BLaER1 treated with 17β-estradiol and CSF1 and Interleukin-3, amounts not matched to agents 10 nM and 100 nM (cell line): ENCODE data around the gene AGPAT4.
"Not testable (repeated sequence)": the region's sequence is repeated elsewhere in the genome, so short reads cannot be mapped to it uniquely, and the experiment has no call there.

Experiments used
- H3K27ac ChIP-seq, 11 experiments: shearing (Covaris generic); formaldehyde crosslinking; 2 replicates each; pipeline ENCODE4 v1.8.1; 2022
- H3K27me3 ChIP-seq, 11 experiments: shearing (Covaris generic); formaldehyde crosslinking; 2 replicates each; pipeline ENCODE4 v1.8.1; 2022
- H3K36me3 ChIP-seq, 11 experiments: shearing (Covaris generic); formaldehyde crosslinking; 2 replicates each; pipeline ENCODE4 v1.8.1; 2022
- H3K4me1 ChIP-seq, 10 experiments: shearing (Covaris generic); formaldehyde crosslinking; 2 replicates each; pipeline ENCODE4 v1.8.1; 2022
- H3K4me2 ChIP-seq, 11 experiments: shearing (Covaris generic); formaldehyde crosslinking; 2 replicates each; pipeline ENCODE4 v1.8.1; 2022
- H3K4me3 ChIP-seq, 10 experiments: shearing (Covaris generic); formaldehyde crosslinking; 2 replicates each; pipeline ENCODE4 v1.8.1; 2022
- H3K9ac ChIP-seq, 11 experiments: shearing (Covaris generic); formaldehyde crosslinking; 2 replicates each; pipeline ENCODE4 v1.8.1; 2022
- H3K9me3 ChIP-seq, 11 experiments: shearing (Covaris generic); formaldehyde crosslinking; replicated peaks in 1 of 11; 2 replicates each; pipeline ENCODE4 v1.8.1; 2022
- H4K20me1 ChIP-seq, 11 experiments: shearing (Covaris generic); formaldehyde crosslinking; 2 replicates each; pipeline ENCODE4 v1.8.1; 2022
- Cebpa-rat ChIP-seq, 11 experiments: shearing (Covaris generic); IDR thresholded peaks; 2 replicates each; pipeline ENCODE4 v1.8.1; 2022

Gene AGPAT4

DNA sequence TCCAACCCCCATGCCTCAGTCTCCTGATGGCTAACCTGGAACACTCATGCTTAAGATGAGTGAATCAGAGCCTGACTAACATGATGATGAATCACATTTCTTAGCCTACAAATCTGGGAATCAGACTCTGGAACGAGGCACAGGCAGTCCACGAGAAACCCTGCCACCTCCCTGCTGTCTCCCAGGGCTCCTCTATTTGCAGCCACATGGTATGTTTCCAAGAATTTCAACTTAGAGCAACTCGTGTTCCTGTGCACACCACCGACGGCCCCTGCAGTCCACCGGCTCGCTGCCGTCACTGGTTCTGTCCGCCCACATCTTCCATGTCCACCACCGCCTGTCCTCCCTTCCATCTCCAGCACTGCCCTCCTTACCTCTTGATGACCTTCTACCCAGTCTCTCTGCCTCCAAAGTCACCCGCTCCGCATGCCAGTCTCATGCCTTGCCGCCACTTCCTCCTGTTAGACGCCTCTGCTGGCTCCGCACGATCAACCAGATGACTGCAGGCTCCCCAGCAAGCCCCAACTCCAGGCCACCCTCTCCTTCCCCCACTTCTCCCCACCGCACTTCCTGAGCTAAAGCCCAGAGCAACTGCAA, 87.6 kb downstream of the AGPAT4 start:
- Histone ChIP-seq H3K9me3 (peaks cover 0 to 2% (median 0%) of the 10 kb centered on the region in 11 experiments; a peak in 2 of 22 replicates), H3K4me1 (peaks cover 9 to 24% (median 20%) of the 10 kb centered on the region in 10 experiments), H3K27me3 (no peaks in the 10 kb centered on the region), H3K36me3 (peaks cover 0 to 22% (median 0%) of the 10 kb centered on the region in 11 experiments; a peak in 6 of 22 replicates), H3K9ac (no peak overlapping the region), H3K4me3 (no peak overlapping the region), H3K27ac (no peak overlapping the region), H4K20me1 (no peaks in the 10 kb centered on the region; a peak in 2 of 22 replicates), H3K4me2 (no peak overlapping the region)
- no peak for TF ChIP-seq Cebpa-rat (IDR thresholded peaks at IDR 0.05)

GRCh38 chr6:161181121-161181520, 92.7 kb downstream of the AGPAT4 start:
- Histone ChIP-seq H4K20me1 (no peaks in the 10 kb centered on the region; a peak in 3 of 22 replicates), H3K4me2 (peak overlapping the region in 10 of 11 experiments; percentile 32 to 83 (median 73); a peak in 20 of 22 replicates)

DNA sequence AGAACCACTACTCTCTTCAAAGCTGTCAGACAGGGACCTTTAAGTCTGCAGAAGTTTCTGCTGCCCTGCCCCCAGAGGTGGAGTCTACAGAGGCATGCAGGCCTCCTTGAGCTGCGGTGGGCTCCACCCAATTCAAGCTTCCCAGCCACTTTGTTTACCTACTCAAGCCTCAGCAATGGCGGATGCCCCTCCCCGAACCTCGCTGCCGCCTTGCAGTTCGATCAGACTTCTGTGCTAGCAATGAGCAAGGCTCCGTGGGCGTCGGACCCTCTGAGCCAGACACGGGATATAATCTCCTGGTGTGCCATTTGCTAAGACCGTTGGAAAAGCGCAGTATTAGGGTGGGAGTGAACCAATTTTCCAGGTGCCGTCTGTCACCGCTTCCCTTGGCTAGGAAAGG, 95.7 kb downstream of the AGPAT4 start:
- peaks cover 13 to 28% (median 27%) of the 10 kb centered on the region in 10 experiments for H3K4me1 ChIP-seq
- H4K20me1 ChIP-seq, H3K4me2 ChIP-seq, H3K9ac ChIP-seq, H3K4me3 ChIP-seq, H3K27ac ChIP-seq, H3K27me3 ChIP-seq: not testable (repeated sequence)
- H3K9me3 ChIP-seq = peaks cover 24 to 33% (median 28%) of the 10 kb centered on the region in 11 experiments
- peaks cover 8 to 28% (median 17%) of the 10 kb centered on the region in 11 experiments; a peak in 20 of 22 replicates for H3K36me3 ChIP-seq

More at GRCh38 chr6:161181121-161181520, 92.7 kb downstream of the AGPAT4 start:
- no peak for TF ChIP-seq Cebpa-rat (IDR thresholded peaks at IDR 0.05)
- peaks cover 8 to 32% (median 17%) of the 10 kb centered on the region in 11 experiments; a peak in 20 of 22 replicates for H3K36me3 ChIP-seq
- H3K9me3 ChIP-seq = peaks cover 24 to 33% (median 28%) of the 10 kb centered on the region in 11 experiments
- H3K9ac ChIP-seq = peak overlapping the region in 1 of 11 experiments; percentile 44; a peak in 2 of 22 replicates
- peaks cover 13 to 32% (median 29%) of the 10 kb centered on the region in 10 experiments for H3K4me1 ChIP-seq
- peak overlapping the region in 4 of 11 experiments; percentile 28 to 54 (median 40); a peak in 4 of 22 replicates for H3K27ac ChIP-seq
- no peaks in the 10 kb centered on the region for H3K27me3 ChIP-seq
- no peak overlapping the region for H3K4me3 ChIP-seq

- Histone ChIP-seq H3K9me3 (peaks cover 24 to 33% (median 28%) of the 10 kb centered on the region in 11 experiments), H3K4me1 (peaks cover 6 to 20% (median 10%) of the 10 kb centered on the region in 10 experiments), H3K36me3 (peaks cover 8 to 28% (median 17%) of the 10 kb centered on the region in 11 experiments; a peak in 20 of 22 replicates)
- H3K4me3 ChIP-seq, H3K27me3 ChIP-seq, H4K20me1 ChIP-seq, H3K4me2 ChIP-seq, H3K27ac ChIP-seq, H3K9ac ChIP-seq: not testable (repeated sequence)
Measured at GRCh38 chr6:161176428-161176827, 97.4 kb downstream of the AGPAT4 start.

DNA sequence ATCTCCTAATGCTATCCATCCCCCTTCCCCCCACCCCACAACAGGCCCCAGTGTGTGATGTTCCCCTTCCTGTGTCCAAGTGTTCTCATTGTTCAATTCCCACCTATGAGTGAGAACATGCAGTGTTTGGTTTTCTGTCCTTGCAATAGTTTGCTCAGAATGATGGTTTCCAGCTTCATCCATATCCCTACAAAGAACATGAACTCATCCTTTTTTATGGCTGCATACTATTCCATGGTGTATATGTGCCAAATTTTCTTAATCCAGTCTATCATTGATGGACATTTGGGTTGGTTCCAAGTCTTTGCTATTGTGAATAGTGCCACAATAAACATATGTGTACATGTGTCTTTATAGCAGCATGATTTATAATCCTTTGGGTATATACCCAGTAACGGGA, 101.1 kb downstream of the AGPAT4 start:
- Histone ChIP-seq H3K4me1 (peaks cover 25 to 43% (median 34%) of the 10 kb centered on the region in 10 experiments), H4K20me1 (peaks cover 0 to 13% (median 0%) of the 10 kb centered on the region in 11 experiments; a peak in 1 of 22 replicates), H3K9me3 (peaks cover 7 to 16% (median 10%) of the 10 kb centered on the region in 11 experiments)
- not testable (repeated sequence) for H3K4me2 ChIP-seq, H3K27ac ChIP-seq, H3K4me3 ChIP-seq, H3K27me3 ChIP-seq, H3K9ac ChIP-seq, H3K36me3 ChIP-seq

DNA sequence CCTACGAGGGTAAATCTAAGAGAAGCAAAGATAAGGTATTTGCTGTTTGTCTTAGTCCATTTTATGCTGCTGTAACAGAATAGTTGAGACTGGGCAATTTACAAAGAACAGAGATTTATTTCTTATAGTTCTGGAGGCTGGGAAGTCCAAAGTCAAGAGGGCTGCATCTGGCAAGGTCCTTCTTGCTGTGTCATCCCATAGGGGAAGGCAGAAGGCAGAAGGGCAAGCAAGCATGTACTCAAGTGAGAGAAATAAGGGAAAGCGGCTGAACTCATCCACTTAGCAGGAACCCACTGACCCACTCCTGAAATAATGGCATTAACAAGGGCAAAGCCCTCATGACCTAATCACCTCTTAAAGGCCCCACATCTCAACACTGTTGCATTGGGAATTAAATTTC, 102.7 kb downstream of the AGPAT4 start:
- Histone ChIP-seq H3K4me3 (no peak overlapping the region), H4K20me1 (peaks cover 0 to 13% (median 0%) of the 10 kb centered on the region in 11 experiments; a peak in 1 of 22 replicates), H3K9me3 (peaks cover 0 to 4% (median 0%) of the 10 kb centered on the region in 11 experiments; a peak in 2 of 22 replicates), H3K27me3 (no peaks in the 10 kb centered on the region), H3K4me1 (peaks cover 25 to 43% (median 34%) of the 10 kb centered on the region in 10 experiments), H3K9ac (no peak overlapping the region), H3K27ac (peak overlapping the region in 5 of 11 experiments; percentile 71 to 83 (median 77); a peak in 9 of 22 replicates), H3K4me2 (peak overlapping the region; percentile 67 to 84 (median 76); a peak in 20 of 22 replicates), H3K36me3 (peaks cover 0 to 6% (median 2%) of the 10 kb centered on the region in 11 experiments; a peak in 10 of 22 replicates)
- TF ChIP-seq Cebpa-rat (IDR thresholded peaks at IDR 0.05) = no peak

GRCh38 chr6:161169696-161170095, 104.2 kb downstream of the AGPAT4 start:
- peaks cover 0 to 13% (median 0%) of the 10 kb centered on the region in 11 experiments; a peak in 1 of 22 replicates for H4K20me1 ChIP-seq
- H3K4me3 ChIP-seq = peak overlapping the region in 2 of 10 experiments; percentile 21 to 27; a peak in 2 of 20 replicates
- peaks cover 25 to 43% (median 34%) of the 10 kb centered on the region in 10 experiments for H3K4me1 ChIP-seq
- H3K4me2 ChIP-seq = peak overlapping the region; percentile 67 to 84 (median 76)
- peak overlapping the region in 7 of 11 experiments; percentile 29 to 60 (median 44); a peak in 12 of 22 replicates for H3K9ac ChIP-seq
- H3K36me3 ChIP-seq = peaks cover 8 to 22% (median 17%) of the 10 kb centered on the region in 11 experiments; a peak in 19 of 22 replicates
- peak overlapping the region in 9 of 11 experiments; percentile 39 to 83 (median 75); a peak in 18 of 22 replicates for H3K27ac ChIP-seq
- H3K9me3 ChIP-seq = peaks cover 0 to 4% (median 0%) of the 10 kb centered on the region in 11 experiments; a peak in 2 of 22 replicates
- no peaks in the 10 kb centered on the region for H3K27me3 ChIP-seq
- TF ChIP-seq Cebpa-rat (IDR thresholded peaks at IDR 0.05) = no peak

DNA sequence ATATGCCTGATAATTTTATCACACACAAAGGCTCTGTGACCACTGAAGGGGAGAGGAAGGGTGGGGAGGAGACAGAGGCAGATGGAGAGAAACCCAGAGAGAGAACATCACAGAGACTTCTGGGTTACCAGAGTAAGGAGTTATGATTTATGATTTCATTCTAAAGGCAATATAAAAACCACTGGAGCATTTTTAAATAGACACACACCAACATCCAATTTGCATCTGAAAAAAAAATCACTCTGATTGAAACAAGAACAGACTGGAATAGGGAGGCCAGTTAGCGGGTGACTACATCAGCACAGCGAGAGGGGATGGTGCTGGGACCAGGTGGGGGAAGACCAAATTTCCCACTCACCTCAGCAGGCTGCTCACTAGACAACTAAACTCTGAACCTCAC, 104.8 kb downstream of the AGPAT4 start:
- H3K4me3 ChIP-seq = no peak overlapping the region
- H3K9me3 ChIP-seq = peaks cover 0 to 4% (median 0%) of the 10 kb centered on the region in 11 experiments; a peak in 2 of 22 replicates
- peaks cover 0 to 13% (median 0%) of the 10 kb centered on the region in 11 experiments; a peak in 1 of 22 replicates for H4K20me1 ChIP-seq
- peaks cover 12 to 28% (median 24%) of the 10 kb centered on the region in 11 experiments; a peak in 21 of 22 replicates for H3K36me3 ChIP-seq
- no peaks in the 10 kb centered on the region for H3K27me3 ChIP-seq
- no peak for TF ChIP-seq Cebpa-rat (IDR thresholded peaks at IDR 0.05)
- peak overlapping the region in 3 of 11 experiments; percentile 44 to 60 (median 58); a peak in 2 of 22 replicates for H3K9ac ChIP-seq
- peak overlapping the region in 9 of 11 experiments; percentile 39 to 83 (median 75); a peak in 17 of 22 replicates for H3K27ac ChIP-seq
- peak overlapping the region; percentile 67 to 84 (median 76) for H3K4me2 ChIP-seq
- H3K4me1 ChIP-seq = peaks cover 25 to 43% (median 34%) of the 10 kb centered on the region in 10 experiments
